H1 (cell line): Measurements from ENCODE around the gene OSBPL2. TPM values are rescaled to one million over a fixed set of nuclear protein-coding genes. Genes with fewer than 3 reads are reported as not detected.
A peak's percentile ranks its signal among the peaks of the same experiment; 100 is the strongest.

ENCODE experiments used
- CTCF ChIA-PET: fragments of 300-600 bp; sonication (Branson Sonifier 250); formaldehyde crosslinking; loops from one replicate; lab custom pipeline; 2021; ENCODE audit not compliant: partially characterized antibody; lab: Charles Lee
- POLR2A ChIA-PET: fragments of 300-600 bp; sonication (Branson Sonifier 250); formaldehyde crosslinking; loops from one replicate; lab custom pipeline; 2021; ENCODE audit warnings: inconsistent platforms; ENCODE audit not compliant: partially characterized antibody; lab: Charles Lee
- DNase-seq, 2 experiments: peaks; one replicate each; pipeline versions ENCODE4 v3.0.0 to v3.0.0-alpha.2; 2010 to 2022; ENCODE audit warnings: low spot score in 2 of 2, low read depth in 1 of 2, mixed read lengths in 1 of 2
- FAIRE-seq: peaks from 2 replicates; lab custom pipeline; 2011; peaks lifted over from hg19 to GRCh38; lab: Jason Lieb, UNC
- H2AFZ ChIP-seq: 2 replicates; pipeline ENCODE4 v1.8.1; 2012; ENCODE audit warnings: low read length, inconsistent platforms
- H2AK5ac ChIP-seq: 2 replicates; pipeline ENCODE4 v1.6.1; 2013; ENCODE audit warnings: low read depth, low read length
- H2BK120ac ChIP-seq: replicated peaks from 2 replicates; pipeline ENCODE3; 2013; ENCODE audit warnings: low read depth, low read length, inconsistent platforms
- H2BK12ac ChIP-seq: 2 replicates; pipeline ENCODE4 v1.6.1; 2013; ENCODE audit warnings: low read depth, low read length
- H2BK15ac ChIP-seq: 2 replicates; pipeline ENCODE4 v1.6.1; 2013; ENCODE audit warnings: low read length
- H2BK20ac ChIP-seq: 2 replicates; pipeline ENCODE4 v1.6.1; 2013; ENCODE audit warnings: low read length
- H2BK5ac ChIP-seq: 2 replicates; pipeline ENCODE4 v1.6.1; 2013; ENCODE audit warnings: low read depth, low read length
- H3K14ac ChIP-seq: 2 replicates; pipeline ENCODE4 v1.6.1; 2013; ENCODE audit warnings: inconsistent platforms; ENCODE audit not compliant: insufficient read length
- H3K18ac ChIP-seq: 2 replicates; pipeline ENCODE4 v1.6.1; 2013; ENCODE audit warnings: low read length; ENCODE audit errors: extremely low read depth
- H3K23ac ChIP-seq: 2 replicates; pipeline ENCODE4 v1.6.1; 2013; ENCODE audit warnings: inconsistent platforms; ENCODE audit not compliant: insufficient read length
- H3K23me2 ChIP-seq: 2 replicates; pipeline ENCODE4 v1.6.1; 2013; ENCODE audit warnings: low read depth, low read length
- H3K27ac ChIP-seq: 2 replicates; pipeline ENCODE4 v1.6.1; 2011; ENCODE audit warnings: low read depth, low read length, inconsistent platforms
- H3K27me3 ChIP-seq, 4 experiments: replicated peaks in 1 of 4; 1 replicate in 1 of 4; 2 replicates in 3 of 4; pipeline versions ENCODE4 v1.6.1 to v1.8.1; 2011 to 2013; ENCODE audit warnings: low read length in 3 of 4, mild to moderate bottlenecking in 3 of 4, inconsistent platforms in 2 of 4, mixed read lengths in 2 of 4, moderate library complexity in 1 of 4; ENCODE audit not compliant: control insufficient read depth in 3 of 4, insufficient read depth in 3 of 4; ENCODE audit errors: extremely low read depth in 1 of 4
- H3K36me3 ChIP-seq, 4 experiments: 2 replicates each; pipeline versions ENCODE4 v1.6.1 to v1.8.1; 2011 to 2013; ENCODE audit warnings: mild to moderate bottlenecking in 4 of 4, low read length in 3 of 4, moderate library complexity in 2 of 4, control low read depth in 1 of 4, inconsistent platforms in 1 of 4; ENCODE audit not compliant: insufficient read depth in 4 of 4, control insufficient read depth in 2 of 4
- H3K4ac ChIP-seq: replicated peaks from 2 replicates; pipeline ENCODE3; 2013; ENCODE audit warnings: low read length, low read depth, mixed read lengths, inconsistent platforms; ENCODE audit not compliant: insufficient read length
- H3K4me1 ChIP-seq, 4 experiments: replicated peaks in 1 of 4; 1 replicate in 1 of 4; 2 replicates in 3 of 4; pipeline versions ENCODE4 v1.6.1 to v1.8.1; 2011 to 2013; ENCODE audit warnings: low read length in 3 of 4, inconsistent platforms in 2 of 4, mixed read lengths in 1 of 4; ENCODE audit not compliant: insufficient read depth in 4 of 4, control insufficient read depth in 3 of 4
- H3K4me2 ChIP-seq, 2 experiments: 2 replicates each; pipeline versions ENCODE4 v1.6.1 to v1.8.1; 2011 to 2013; ENCODE audit warnings: low read depth in 2 of 2, low read length in 2 of 2, control low read depth in 1 of 2, inconsistent platforms in 1 of 2, mild to moderate bottlenecking in 1 of 2; ENCODE audit not compliant: insufficient read depth in 1 of 2
- H3K4me3 ChIP-seq, 4 experiments: fragments of 200-600, 300-600 bp in 1 of 4; sonication (generic), shearing (Covaris generic), sonication (Bioruptor Twin) in 1 of 4; 2 replicates each; pipeline versions ENCODE4 v1.5.1 to v1.8.1; 2011 to 2016; ENCODE audit warnings: low read length in 4 of 4, low read depth in 3 of 4, control low read depth in 2 of 4, inconsistent platforms in 2 of 4, mild to moderate bottlenecking in 2 of 4, mixed read lengths in 1 of 4, moderate library complexity in 1 of 4; ENCODE audit not compliant: insufficient read depth in 2 of 4; ENCODE audit errors: extremely low read depth in 1 of 4
- H3K56ac ChIP-seq: replicated peaks from 2 replicates; pipeline ENCODE3; 2013; ENCODE audit warnings: low read depth, mild to moderate bottlenecking, mixed read lengths, low read length, inconsistent platforms; ENCODE audit not compliant: insufficient read length
- H3K79me1 ChIP-seq: 2 replicates; pipeline ENCODE4 v1.6.1; 2013; ENCODE audit warnings: low read depth, low read length, control low read depth
- H3K79me2 ChIP-seq, 2 experiments: 2 replicates each; pipeline versions ENCODE4 v1.6.1 to v1.8.1; 2012 to 2013; ENCODE audit warnings: low read length in 2 of 2, mild to moderate bottlenecking in 2 of 2, inconsistent platforms in 1 of 2; ENCODE audit not compliant: insufficient read depth in 2 of 2, control insufficient read depth in 1 of 2
- H3K9ac ChIP-seq, 4 experiments: replicated peaks in 1 of 4; 1 replicate in 1 of 4; 2 replicates in 3 of 4; pipeline versions ENCODE4 v1.6.1 to v1.8.1; 2011 to 2013; ENCODE audit warnings: low read depth in 3 of 4, low read length in 3 of 4, control low read depth in 2 of 4, mild to moderate bottlenecking in 2 of 4, moderate library complexity in 2 of 4, inconsistent platforms in 1 of 4; ENCODE audit errors: extremely low read depth in 1 of 4
- H3K9me3 ChIP-seq, 2 experiments: 2 replicates each; pipeline versions ENCODE4 v1.6.1 to v1.8.1; 2012 to 2013; ENCODE audit warnings: mild to moderate bottlenecking in 2 of 2, moderate library complexity in 2 of 2, control low read depth in 1 of 2, inconsistent platforms in 1 of 2, low read depth in 1 of 2, low read length in 1 of 2, mixed read lengths in 1 of 2; ENCODE audit not compliant: insufficient read depth in 2 of 2
- H4K20me1 ChIP-seq, 2 experiments: replicated peaks in 1 of 2; 2 replicates each; pipeline versions ENCODE3 to v1.8.1; 2011 to 2013; ENCODE audit warnings: inconsistent platforms in 2 of 2, low read length in 2 of 2, mild to moderate bottlenecking in 1 of 2; ENCODE audit not compliant: insufficient read depth in 2 of 2, control insufficient read depth in 1 of 2
- H4K5ac ChIP-seq: 2 replicates; pipeline ENCODE4 v1.6.1; 2013; ENCODE audit warnings: low read length, low read depth, mixed read lengths, inconsistent platforms; ENCODE audit not compliant: insufficient read length
- H4K8ac ChIP-seq: 2 replicates; pipeline ENCODE4 v1.8.0; 2013; ENCODE audit warnings: mild to moderate bottlenecking, moderate library complexity, low read length, inconsistent platforms; ENCODE audit not compliant: insufficient read depth; ENCODE audit errors: extremely low read depth
- H4K91ac ChIP-seq: replicated peaks from 2 replicates; pipeline ENCODE3; 2013; ENCODE audit warnings: low read length, mixed read lengths, inconsistent platforms; ENCODE audit not compliant: insufficient read length
- CBX5 ChIP-seq: fragments of 300-800, 300-1000 bp; sonication (generic); IDR thresholded peaks from 2 replicates; pipeline ENCODE4 v1.7.1; 2016; ENCODE audit warnings: antibody characterized with exemption, low read length, low read depth
- E2F6 ChIP-seq: IDR thresholded peaks from 2 replicates; pipeline ENCODE4 v1.6.1; 2012; ENCODE audit warnings: inconsistent platforms
- MAFK ChIP-seq: IDR thresholded peaks from 2 replicates; pipeline ENCODE4 v1.6.1; 2012; ENCODE audit warnings: low read depth, mild to moderate bottlenecking, improper control_type of control experiment, low read length
- POLR2A ChIP-seq, 2 experiments: IDR thresholded peaks; 1 replicate in 1 of 2; 2 replicates in 1 of 2; pipeline ENCODE4 v1.6.1; 2011; ENCODE audit warnings: low read depth in 2 of 2, low read length in 2 of 2, mild to moderate bottlenecking in 2 of 2; ENCODE audit errors: control extremely low read depth in 1 of 2
- RAD21 ChIP-seq, 2 experiments: IDR thresholded peaks in 1 of 2; conservative IDR thresholded peaks in 1 of 2; 2 replicates each; pipeline ENCODE4 v1.6.1; 2011; ENCODE audit warnings: low read depth in 2 of 2, low read length in 2 of 2, improper control_type of control experiment in 1 of 2, inconsistent platforms in 1 of 2, mild to moderate bottlenecking in 1 of 2, moderate library complexity in 1 of 2
- RFX5 ChIP-seq: IDR thresholded peaks from 2 replicates; pipeline ENCODE4 v1.6.1; 2011; ENCODE audit warnings: low read depth, low read length, improper control_type of control experiment, borderline replicate concordance
- RNF2 ChIP-seq: fragments of 200-900, 300-1000 bp; sonication (generic); IDR thresholded peaks from 2 replicates; pipeline ENCODE4 v1.7.1; 2016; ENCODE audit warnings: borderline replicate concordance, low read depth, mild to moderate bottlenecking, antibody characterized with exemption, low read length; ENCODE audit not compliant: poor library complexity, severe bottlenecking; ENCODE audit errors: missing control alignments
- TEAD4 ChIP-seq: IDR thresholded peaks from 2 replicates; pipeline ENCODE4 v1.6.1; 2012; ENCODE audit warnings: low read depth, low read length, inconsistent platforms, mixed read lengths
- WGBS, 2 experiments: shearing (Covaris generic) in 1 of 2; methylation state at CpG; one replicate each; pipeline versions ENCODE4 v1.1.6 to v1.1.7; 2013 to 2015; ENCODE audit warnings: low lambda C conversion rate in 2 of 2, mixed read lengths in 2 of 2, inconsistent platforms in 1 of 2, low coverage in 1 of 2, missing lambda C conversion rate in 1 of 2; ENCODE audit not compliant: insufficient replicate concordance in 2 of 2, insufficient coverage in 1 of 2, insufficient read length in 1 of 2; ENCODE audit errors: extremely low coverage in 1 of 2, missing lambda C conversion rate in 1 of 2; 5-methylcytosine and 5-hydroxymethylcytosine counted together
- polyA plus RNA-seq, 7 experiments: library from polyadenylated mRNA; depleted of rRNA in 3 of 7; stranded (reverse) in 5 of 7; unstranded in 2 of 7; fragments of >200 nt in 5 of 7; fragments of 200-250 nt in 2 of 7; gene quantifications; 1 replicate in 5 of 7; 2 replicates in 1 of 7; 4 replicates in 1 of 7; pipeline versions ENCODE4 v1.2.1 to v1.2.3, GENCODE V29; 2011 to 2013; ENCODE audit warnings: missing spikeins in 2 of 7, mixed read lengths in 2 of 7
- total RNA-seq: library from RNA; stranded (reverse); fragmentation: NEBNext Ultra II Directional; extraction: Animal tissue kit (Norgen Biotek cat#: 25700); gene quantifications from 2 replicates; pipeline ENCODE4 v1.2.1, GENCODE V29; 2021
- TF ChIP-seq, protein P1 (sequence below), 3 experiments: IDR thresholded peaks; 1 replicate in 2 of 3; 2 replicates in 1 of 3; pipeline versions ENCODE4 v1.5.1 to v1.6.1; 2011; ENCODE audit warnings: low read length in 3 of 3, mild to moderate bottlenecking in 3 of 3, inconsistent platforms in 2 of 3, low read depth in 1 of 3, moderate library complexity in 1 of 3; ENCODE audit not compliant: insufficient read depth in 1 of 3; ENCODE audit errors: control extremely low read depth in 1 of 3

The OSBPL2 gene
- total and polyA plus RNA-seq, 2 of the 8 experiments (the other 6 are each of a cell fraction or from before 2014, with no cell fraction given) = 11.7 to 42.4 TPM

- H4K20me1 ChIP-seq = peaks cover 8 to 9% of the 10 kb centered on the region in 2 experiments
- H3K9ac ChIP-seq = no peak overlapping the region
- H4K8ac ChIP-seq = no peak overlapping the region
- H3K14ac ChIP-seq = no peak overlapping the region
- no peak overlapping the region for H3K27ac ChIP-seq
- DNase-seq (no peak), FAIRE-seq (no peak)
- H3K18ac ChIP-seq = no peak overlapping the region
- ChIA-PET CTCF (interaction anchor here (0.7 to 2.5 kb wide), 6 partner anchors 11 to 119 kb away, joined by 3 to 9 read pairs (median 4); no protein-coding TSS in a partner anchor), POLR2A (interaction anchor here (0.5 to 0.6 kb wide), 2 partner anchors 261 to 1255 kb away, joined by 3 read pairs; no protein-coding TSS in a partner anchor)
- H2AFZ ChIP-seq = no peak overlapping the region
- H4K5ac ChIP-seq = no peak overlapping the region
- H2BK12ac ChIP-seq = no peak overlapping the region
- H4K91ac ChIP-seq = no peak overlapping the region
- 83% methylated on average over 10 of the region's 10 CpGs; no CpG with 5 or more reads in 1 of the 2 experiments for WGBS, 2 experiments
- H3K23ac ChIP-seq = no peak overlapping the region
- H3K4me3 ChIP-seq = no peak overlapping the region
- no peaks in the 10 kb centered on the region for H3K27me3 ChIP-seq
- no peaks in the 10 kb centered on the region for H3K9me3 ChIP-seq
- H2BK120ac ChIP-seq = no peak overlapping the region
- H3K4me1 ChIP-seq = no peaks in the 10 kb centered on the region
- H2BK15ac ChIP-seq = no peak overlapping the region
- H2BK20ac ChIP-seq = no peak overlapping the region
- H2AK5ac ChIP-seq = no peak overlapping the region
- H3K23me2 ChIP-seq = no peaks in the 10 kb centered on the region
- no peaks in the 10 kb centered on the region for H3K79me2 ChIP-seq
- H3K4ac ChIP-seq = no peak overlapping the region
- H3K56ac ChIP-seq = no peak overlapping the region
- peaks cover 5% of the 10 kb centered on the region for H3K79me1 ChIP-seq
- peaks cover 0 to 10% (median 1%) of the 10 kb centered on the region in 4 experiments; a peak in 4 of 8 replicates for H3K36me3 ChIP-seq
- H2BK5ac ChIP-seq = no peak overlapping the region
- no peak overlapping the region for H3K4me2 ChIP-seq
- TF ChIP-seq CBX5 (no peak), POLR2A (IDR thresholded peaks at IDR 0.05; ENCODE audit: control extremely low read depth in 1 of 2, low read depth in 2 of 2, low read length in 2 of 2) (no peak), E2F6 (no peak), RNF2 (no peak), MAFK (no peak), RAD21 (IDR thresholded peaks at IDR 0.05 in 1 of 2, conservative IDR thresholded peaks at IDR 0.05 in 1 of 2; ENCODE audit: low read depth in 2 of 2, low read length in 2 of 2) (peak in 1 of 2 experiments; percentile 25; a peak in 1 of 4 replicates), RFX5 (no peak), TEAD4 (no peak)
- TF ChIP-seq, protein P1, sequence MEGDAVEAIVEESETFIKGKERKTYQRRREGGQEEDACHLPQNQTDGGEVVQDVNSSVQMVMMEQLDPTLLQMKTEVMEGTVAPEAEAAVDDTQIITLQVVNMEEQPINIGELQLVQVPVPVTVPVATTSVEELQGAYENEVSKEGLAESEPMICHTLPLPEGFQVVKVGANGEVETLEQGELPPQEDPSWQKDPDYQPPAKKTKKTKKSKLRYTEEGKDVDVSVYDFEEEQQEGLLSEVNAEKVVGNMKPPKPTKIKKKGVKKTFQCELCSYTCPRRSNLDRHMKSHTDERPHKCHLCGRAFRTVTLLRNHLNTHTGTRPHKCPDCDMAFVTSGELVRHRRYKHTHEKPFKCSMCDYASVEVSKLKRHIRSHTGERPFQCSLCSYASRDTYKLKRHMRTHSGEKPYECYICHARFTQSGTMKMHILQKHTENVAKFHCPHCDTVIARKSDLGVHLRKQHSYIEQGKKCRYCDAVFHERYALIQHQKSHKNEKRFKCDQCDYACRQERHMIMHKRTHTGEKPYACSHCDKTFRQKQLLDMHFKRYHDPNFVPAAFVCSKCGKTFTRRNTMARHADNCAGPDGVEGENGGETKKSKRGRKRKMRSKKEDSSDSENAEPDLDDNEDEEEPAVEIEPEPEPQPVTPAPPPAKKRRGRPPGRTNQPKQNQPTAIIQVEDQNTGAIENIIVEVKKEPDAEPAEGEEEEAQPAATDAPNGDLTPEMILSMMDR (IDR thresholded peaks at IDR 0.05; ENCODE audit: control extremely low read depth in 1 of 3, insufficient read depth in 1 of 3, low read depth in 1 of 3, low read length in 3 of 3) = peak in 2 of 3 experiments; percentile 13 to 29; a peak in 2 of 4 replicates
Observed at GRCh38 chr20:62272200-62272599, 33.9 kb downstream of the OSBPL2 start.
